Iris pigment epithelial cell (primary cell): ENCODE data around the gene RASGRF1.

Source experiments
- DNase-seq: peaks from one replicate; pipeline ENCODE4 v3.0.0-alpha.2; 2011; ENCODE audit warnings: low read depth

The RASGRF1 gene

DNA sequence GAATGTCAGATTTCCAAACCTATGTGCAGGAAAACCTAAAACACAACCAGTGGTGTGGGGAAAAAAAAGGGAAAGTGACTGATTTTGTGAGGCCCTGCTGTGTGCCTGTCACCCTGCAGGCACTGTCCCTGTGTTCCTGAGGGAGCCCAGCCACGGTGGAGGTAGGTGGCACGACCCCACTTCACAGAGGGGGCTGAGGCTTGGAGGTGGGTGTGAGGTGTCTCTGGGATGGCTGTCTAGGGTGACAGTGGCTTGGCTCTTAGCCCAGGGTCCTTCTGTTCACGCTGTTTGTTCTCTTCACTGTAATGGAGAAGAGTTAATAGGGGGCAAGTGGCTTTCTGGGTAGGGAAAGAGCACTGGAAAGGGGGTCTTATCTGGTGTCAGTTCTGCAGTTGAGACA lies 22.6 kb downstream of the RASGRF1 start:
- no peak for DNase-seq

DNA sequence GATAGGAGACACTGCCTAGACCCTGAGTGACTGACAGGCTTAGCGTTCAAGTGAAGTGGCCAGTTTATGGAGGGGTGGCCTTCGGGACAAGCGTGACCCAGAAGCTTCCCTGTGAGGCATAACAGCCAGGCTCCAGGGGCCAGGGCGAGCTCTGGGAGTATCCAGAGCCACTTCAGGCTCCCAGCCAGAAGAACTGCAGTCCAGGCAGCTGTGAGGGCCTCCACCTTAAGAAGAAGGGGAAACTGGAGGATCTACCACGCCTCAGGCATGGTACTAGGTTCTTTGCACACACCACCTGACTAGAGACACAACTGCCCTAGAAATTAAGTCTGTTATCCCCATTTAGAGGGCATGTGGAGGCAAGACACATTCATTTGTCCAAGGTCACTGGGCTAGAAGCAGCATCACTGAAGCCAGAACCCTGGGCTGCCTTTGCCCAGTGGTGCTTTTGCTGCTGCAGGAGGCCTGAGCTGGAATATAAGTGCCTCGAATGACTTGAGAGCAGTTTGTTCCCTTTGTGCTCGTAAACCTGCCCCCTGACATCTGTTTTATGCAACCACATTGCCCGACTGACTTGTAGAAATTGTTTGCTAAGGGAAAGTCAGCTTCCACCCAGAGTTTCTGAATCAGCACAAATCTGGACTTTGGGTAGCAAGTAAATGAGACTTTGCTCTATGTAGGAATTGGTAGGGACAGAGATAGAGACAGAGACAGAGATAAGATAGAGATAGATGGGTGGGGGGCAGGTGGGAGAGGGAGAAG lies 23.3 kb downstream of the RASGRF1 start:
- DNase-seq, result no peak

DNA sequence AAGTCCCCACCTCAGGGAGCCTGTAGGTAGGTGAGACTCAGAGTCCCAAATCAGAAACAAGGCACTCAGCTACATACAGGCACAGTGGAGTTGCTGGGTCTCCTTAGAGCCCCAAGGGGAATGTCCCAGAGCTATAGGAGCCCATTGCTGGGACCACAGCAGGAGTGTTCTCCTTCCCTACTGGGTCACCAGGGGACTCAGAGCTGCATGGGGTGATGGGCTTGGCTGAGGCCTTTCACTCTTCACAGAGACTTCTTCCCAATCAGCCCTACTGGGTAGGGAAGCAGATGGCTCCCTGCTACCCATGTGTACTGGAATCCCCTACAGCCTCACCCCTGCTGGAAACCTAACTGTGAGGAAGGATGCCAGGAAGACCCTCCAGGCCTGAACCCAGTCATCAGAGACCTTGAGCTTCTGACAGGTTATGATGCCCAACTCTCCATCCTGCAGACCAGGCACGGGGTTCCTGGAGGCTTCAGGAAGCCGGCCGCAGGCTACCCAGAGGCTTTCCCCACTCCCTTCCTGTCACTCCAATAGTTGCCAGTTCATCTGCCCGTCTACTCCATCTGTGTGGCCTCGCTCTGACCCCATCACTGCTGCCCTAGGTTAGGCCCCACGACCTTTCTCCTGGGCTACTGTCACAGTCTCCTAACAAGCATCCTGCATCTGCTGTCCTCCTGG lies 24.0 kb downstream of the RASGRF1 start:
- no peak for DNase-seq

DNA sequence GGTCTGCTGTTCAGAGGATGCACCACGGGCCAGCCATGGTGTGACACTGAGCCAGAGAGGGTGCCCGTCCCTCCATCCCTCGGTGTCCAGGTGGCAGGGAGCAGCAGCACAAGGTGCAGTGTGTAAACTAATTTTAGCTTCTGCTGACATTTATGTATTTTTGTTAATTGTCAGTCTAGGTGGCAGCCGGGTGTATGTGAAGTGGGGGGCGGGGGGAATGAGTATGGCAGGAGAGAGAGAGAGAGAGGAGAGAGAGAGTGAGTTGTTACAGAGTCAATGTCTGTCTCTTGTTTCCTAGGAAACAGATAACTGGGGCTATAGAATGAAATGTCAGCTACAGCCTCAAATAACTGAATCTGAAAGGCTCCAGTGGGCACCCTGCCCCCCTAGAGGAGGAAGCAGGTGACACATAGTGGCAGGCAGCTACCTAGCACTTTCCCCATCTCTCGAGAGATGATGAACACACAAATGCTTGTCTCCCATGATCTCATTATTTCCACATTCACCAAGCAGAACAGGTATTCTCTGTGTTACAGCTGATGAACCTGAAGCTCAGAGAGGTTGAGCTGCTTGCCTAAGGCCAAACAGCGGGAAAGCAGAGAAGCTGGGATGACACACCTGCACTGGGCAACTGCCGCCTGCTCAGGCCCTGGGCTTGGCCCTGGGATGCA lies 24.7 kb downstream of the RASGRF1 start:
- DNase-seq, result no peak

DNA sequence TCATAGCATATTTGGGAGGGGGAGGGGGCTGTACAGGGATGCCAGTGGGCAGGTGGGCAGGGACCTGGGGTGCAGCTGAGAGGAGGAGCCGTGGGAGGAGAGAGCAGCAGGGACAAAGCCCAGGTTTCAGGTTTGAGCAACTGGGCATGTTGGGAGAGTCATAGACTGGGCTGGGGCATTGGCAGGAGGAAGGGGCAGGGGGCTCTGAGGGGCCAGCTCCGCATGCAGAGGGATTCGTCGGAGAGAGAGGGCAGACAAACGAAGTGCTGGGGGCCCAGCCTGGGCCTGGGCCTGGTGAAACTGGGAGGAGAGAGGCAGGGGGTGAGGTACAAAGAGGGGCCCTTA lies 25.2 kb downstream of the RASGRF1 start:
- no peak for DNase-seq

DNA sequence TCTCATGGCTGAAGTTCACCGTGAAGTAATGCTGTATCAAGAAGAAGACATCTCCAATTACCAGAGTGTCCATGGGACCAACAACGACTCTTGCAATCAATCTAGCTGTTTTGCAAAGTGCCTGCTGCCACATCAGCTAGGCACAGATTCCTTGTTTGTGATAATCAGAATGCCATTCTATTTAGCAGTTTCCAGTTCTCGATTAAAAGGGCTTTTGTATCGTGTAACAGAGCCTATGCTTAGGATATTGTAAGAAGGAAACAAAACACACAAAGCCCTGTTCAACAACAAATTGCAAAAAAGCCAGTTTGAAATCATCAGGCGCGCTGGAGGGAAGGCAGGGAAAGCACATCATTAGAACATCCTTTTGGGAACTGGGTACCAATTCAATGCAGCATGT lies 26.1 kb downstream of the RASGRF1 start:
- no peak for DNase-seq

DNA sequence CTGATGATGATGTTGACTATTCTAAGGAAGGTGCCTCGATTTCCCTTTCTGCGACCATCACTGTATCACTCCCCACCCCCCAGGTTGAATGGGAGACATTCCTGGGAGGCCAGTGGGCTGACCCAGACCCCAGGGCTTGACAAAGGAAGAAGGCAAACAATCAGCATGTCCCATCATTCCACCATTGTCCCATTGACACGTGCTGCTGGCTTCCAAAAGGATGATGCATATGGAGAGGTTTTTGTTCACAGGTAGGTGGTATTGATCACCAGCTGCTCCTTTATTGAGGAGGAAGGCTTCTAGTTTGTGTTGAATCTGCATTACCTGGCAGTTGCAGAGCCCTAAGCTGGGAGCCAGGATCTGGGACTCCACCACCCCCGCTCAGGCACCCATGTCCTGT lies 30.4 kb downstream of the RASGRF1 start:
- no peak for DNase-seq

DNA sequence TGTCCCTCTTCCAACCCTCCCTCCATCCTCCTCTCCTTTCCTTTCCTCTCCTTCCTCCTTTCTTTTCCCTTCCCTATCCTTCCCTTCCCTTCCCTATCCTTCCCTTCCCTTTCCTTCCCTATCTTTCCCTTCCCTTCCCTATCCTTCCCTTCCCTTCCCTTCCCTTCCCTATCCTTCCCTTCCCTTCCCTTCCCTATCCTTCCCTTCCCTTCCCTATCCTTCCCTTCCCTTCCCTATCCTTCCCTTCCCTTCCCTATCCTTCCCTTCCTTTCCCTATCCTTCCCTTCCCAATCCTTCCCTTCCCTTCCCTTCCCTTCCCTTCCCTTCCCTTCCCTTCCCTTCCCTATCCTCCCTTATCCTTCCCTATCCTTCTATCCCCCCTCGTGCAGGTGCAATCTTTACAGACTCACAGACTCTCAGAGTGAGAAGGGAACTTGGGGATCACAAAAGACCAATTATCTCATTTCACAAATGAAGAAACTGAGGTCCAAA lies 31.5 kb downstream of the RASGRF1 start:
- no peak for DNase-seq

DNA sequence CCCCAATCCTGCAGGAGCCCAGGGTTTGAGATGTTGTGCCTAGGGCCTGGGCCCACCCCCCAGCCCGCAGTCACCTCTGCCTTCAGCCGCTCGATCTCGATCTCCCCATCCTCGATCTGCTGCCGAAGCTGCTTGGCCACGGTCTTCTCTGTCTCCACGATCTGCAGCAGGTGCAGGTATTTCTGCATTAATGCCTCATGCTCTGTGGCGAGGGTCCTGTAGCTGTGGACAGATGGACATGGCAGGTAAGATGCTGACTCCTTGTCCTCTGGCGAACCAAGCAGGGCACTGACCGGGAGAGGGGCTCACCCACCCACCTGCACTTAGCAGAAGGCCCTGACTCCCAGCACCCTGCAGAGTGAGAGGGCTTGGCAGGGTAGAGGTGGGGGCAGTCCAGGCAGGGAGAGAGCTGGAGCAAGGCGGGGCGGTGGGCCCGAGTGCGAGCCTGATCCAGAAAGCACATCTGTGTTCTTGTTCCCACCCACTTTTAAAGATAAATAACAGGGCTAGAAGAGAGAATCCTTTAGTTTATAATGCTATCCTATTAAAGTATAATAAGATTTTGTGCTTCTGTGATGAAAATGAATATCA lies 32.2 kb downstream of the RASGRF1 start:
- DNase-seq, result no peak

DNA sequence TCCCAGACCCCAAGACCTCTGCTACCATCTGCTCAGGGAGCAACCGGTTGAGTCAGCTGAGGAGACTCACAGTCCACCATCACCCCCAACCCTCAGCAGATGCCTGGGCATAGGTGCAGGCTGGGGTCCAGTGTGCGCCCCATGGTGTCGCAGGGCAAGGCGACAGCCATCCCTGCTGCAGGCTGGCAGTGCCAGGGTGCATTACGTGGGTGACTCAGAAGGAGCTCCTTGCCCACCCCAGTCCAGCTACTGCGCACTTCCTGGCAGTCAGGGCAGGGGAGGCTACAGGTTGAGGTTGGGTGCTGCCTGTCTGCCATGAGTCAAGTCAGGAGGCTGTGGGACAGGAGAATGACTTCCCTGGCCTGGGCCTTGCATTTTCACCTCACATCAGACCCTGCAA lies 33.5 kb downstream of the RASGRF1 start:
- no peak for DNase-seq

DNA sequence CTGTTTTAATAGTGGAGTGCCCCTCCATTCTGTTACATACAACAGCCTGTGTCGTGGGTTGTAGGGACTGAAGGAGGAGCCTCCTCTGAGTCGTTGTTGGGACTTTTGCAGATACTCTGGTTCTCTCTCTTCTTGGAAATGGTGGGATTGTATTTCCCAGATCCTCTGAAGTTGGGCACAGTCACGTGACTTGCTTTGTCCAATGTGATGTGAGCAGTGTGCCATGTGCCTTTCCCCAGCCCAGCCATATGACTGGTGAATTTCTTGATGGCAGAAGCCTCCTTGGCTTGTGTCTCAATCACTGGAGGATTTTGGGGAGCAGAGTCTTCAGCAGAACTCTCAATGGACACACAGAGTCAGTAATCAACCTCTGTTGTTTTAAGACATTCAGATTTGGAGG lies 36.2 kb downstream of the RASGRF1 start:
- no peak for DNase-seq

DNA sequence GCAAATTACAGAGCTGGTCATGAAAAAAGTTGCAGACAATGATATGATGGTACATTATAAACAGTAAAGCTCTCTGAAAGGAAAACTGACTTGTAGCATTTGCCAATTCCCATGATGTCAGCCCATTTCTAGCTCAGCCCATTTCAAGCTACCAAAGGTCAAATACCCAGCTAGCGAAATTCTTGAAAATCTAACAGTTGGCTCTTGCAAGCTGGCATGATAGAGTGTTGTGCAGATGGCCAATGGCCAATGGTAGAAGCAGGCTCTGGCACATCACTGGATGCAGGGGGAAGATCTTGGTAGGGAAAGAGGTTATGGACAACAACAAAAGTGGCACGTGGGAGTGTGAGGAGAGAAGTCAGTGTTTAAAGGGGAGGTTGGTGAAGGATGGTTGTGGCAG lies 36.7 kb downstream of the RASGRF1 start:
- DNase-seq, result no peak

DNA sequence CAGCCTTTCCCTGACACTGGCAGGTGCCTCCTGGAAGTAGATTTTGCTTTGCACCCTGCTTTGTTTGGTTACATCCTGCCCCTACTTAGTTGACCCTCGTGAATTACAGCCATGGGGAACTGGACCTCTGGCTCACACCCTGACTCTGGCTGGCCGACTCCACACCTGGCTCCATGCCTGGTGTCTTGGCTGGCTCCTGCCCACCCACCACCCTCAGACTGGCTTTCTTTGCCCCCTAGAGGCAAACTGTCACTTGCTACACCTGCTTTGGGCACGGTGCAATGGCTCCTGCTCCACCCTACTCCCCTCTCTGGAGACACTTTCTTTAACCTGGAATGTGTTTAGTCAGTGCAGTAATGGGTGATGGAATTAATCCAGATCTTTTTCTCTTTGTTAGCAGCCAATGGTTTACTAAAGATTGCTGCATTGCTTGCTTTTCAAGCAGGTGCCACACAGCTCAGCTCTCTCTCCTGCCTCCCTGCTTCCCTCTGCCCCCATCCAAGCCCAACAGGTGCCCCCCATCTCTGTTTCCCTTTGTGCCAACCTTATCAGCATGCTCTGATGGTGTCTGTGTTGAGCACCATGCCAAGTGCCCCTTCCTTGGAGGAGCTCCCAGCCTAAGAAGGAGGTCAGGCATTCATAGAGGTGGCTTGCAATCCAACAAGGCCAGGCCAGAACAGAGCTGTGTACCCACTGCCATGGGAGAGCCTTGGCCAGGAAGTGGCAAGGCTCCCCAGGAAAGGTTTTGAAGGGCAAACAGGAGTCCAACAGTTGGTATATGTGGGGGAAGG lies 38.4 kb downstream of the RASGRF1 start:
- DNase-seq, result no peak

DNA sequence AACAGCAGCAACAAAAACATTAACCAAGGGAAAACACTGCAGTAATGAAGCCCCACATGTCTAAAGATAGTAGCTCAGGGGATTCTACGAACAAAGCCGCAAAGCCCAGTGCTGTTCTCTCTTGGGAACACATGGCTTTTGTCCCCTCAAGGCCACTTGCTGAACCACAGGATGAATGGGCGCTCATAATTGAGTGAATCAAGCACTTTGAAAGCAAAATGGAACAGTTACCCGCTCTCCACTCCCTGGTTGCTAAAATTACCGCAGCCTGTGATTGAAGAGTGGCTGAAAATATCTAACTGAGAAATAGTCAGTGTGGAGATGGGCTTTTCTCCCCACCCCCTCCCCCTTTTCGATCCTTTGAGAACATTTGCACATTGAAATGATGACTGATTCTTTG lies 39.6 kb downstream of the RASGRF1 start:
- DNase-seq, result no peak

DNA sequence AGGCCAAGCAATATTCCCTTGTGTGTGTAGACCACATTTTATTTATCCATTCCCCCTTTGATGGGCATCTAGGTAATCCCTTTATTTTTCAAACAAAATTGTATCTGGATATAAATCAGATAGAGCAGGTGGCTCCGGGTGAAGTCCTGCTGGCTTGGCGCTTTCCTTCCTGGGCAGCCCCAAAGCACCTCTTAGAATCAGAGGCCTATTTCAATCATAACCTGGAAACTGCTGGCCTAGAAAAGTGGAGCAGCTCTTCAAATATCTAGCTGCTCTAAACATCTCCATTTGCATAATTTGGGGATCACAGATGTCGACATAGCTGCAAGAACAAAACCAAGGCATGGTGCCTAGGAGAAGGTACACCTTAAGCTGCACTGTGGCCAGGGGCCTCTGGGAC lies 40.2 kb downstream of the RASGRF1 start:
- no peak for DNase-seq

DNA sequence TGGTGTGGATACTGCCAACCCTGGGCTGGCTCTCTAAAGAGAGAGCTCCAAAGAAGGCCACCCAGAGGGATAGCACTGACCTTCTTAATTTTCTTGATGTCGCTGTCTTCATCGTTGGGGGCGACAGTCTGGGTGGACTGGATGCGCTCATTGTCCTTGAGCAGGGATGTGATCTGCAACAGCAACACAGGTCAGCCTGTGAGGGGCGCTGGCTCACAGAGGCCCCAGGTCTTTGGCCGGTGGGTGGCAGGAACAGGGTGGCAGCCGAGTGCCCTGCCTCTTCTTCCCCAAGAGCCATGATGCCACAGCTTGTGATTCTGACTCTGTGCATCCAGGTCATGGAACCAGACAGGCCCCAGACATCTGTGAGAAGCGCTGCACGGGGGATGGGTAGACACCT lies 41.2 kb downstream of the RASGRF1 start:
- no peak for DNase-seq

DNA sequence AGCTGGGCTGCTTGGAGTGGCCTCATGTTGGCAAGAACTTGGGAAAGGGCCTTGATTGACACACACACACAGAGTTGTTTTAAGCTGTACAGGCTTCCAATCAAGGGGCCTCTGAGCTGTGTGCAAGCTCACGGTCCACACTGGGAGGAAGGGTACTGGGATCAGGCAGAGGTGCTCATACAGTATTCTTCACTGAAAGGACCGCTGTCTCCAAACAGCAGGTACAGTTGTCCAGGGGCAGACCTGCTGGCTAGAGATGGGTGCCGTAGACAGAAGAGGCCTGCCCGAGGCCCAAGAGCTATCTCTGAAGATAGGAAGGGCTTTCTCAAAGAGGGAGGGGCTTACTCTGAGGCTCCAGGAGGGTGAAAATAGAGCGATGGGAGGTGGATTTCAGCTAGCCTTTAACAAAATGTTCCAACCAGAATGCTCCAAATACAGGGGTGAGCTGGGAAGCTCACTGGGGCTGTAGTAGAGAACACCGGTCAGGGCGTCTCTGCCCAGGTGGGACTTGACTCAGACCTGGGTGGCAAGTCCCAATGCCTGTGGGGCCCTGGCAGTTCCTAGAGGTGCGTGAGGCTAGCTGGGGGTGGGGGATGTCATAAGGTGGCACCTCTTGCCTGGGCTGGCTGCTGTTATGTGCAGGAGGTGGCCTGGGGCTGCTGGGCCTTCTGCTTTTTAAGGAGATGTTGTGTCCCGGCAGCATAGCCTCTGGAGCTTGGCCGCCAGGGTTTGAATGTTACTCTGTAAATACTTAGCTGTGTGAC lies 42.7 kb downstream of the RASGRF1 start:
- no peak for DNase-seq

DNA sequence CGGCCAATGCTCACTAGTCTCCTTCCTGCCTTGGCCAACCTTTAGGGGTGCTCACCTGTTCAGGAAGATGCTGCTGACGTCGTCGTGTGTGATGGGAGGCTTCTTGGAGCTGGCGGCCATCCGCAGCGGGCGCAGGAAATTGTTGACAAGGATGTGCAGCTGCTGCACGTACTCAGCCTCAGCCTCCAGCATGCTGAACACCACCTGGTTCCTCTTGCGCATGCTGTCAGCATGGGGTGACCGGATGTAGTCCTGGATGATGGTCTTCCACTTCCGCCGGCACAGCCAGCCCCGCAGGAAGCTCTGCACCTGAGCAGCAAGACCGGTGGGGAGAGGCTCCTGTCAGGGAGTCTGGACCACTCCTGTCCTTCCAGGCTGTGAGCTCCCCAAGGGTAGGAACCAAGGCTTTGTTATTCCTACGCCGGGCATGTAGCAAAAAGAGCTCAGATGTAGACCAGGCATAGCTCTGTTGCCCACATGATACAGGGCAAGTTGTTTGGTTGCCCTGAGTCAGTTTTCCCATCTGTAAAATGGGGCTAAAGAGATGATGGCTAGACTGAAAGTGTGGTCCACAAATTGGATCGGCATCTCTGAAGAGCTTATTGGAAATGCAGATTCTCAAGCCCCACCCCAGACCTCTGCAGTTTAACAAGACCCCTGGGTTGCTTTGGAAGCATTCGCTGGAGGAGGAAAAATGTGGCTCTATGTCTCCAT lies 43.7 kb downstream of the RASGRF1 start:
- DNase-seq, result no peak

DNA sequence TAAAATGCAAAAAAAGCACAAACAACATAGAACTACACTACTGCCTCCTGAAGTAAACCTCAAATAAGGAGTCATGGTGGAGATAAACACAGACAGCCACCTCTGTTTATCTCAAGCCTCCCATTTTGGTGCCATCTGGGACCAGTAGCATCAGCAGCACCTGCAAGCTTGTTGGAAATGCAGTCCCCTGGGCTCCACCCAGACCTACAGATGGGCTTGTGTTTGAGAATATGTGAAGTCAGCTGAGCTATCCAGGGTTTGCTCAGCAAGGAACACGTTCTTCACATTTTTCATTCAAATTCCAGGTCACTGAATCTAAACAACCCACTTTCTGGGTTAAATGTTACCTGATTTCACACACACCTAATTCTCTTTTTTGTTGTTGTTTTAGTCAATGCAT lies 45.5 kb downstream of the RASGRF1 start:
- DNase-seq, result no peak

DNA sequence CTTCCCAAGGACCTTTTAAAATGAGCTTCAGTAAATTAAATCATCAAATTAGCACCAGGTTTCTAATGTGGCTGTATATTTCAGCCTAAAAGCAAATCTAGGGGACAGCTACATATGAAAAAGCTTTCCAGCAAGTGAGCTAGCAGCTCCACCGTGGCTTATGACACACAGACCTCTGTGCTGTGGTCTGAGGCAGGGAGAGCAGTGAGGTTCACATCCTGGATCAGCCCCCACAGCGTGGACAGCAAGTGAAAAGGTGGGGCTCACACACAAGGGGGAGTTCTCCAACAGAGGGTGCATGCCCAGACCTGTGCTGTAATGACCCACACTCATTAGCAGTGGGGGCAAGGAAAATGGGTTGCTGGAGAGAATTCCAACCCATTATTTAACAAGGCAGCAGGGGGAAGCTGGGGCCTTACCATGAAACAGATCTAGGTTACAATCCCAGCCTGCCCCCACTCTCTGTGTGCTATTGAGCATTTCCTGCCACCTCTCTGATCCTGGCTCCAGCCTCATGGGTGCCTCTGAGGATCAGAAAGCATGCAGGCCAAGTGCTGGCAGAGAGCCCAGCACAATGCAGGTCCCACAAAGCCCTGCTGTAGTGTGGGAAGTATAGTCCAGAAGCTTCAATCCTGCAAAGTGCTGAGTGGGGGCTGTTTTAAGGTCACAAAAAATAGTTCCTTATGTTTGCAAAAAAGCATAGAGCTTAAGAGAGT lies 48.2 kb downstream of the RASGRF1 start:
- no peak for DNase-seq
